Ecto neural progenitor cell (in vitro differentiated cells): ENCODE data around the gene TNFSF13.
"Not testable (repeated sequence)": the region's sequence is repeated elsewhere in the genome, so short reads cannot be mapped to it uniquely, and the experiment has no call there.

ENCODE experiments used
- DNase-seq: peaks from one replicate; pipeline ENCODE4 v3.0.0-alpha.2; 2018; ENCODE audit warnings: low spot score

TNFSF13 gene

DNA sequence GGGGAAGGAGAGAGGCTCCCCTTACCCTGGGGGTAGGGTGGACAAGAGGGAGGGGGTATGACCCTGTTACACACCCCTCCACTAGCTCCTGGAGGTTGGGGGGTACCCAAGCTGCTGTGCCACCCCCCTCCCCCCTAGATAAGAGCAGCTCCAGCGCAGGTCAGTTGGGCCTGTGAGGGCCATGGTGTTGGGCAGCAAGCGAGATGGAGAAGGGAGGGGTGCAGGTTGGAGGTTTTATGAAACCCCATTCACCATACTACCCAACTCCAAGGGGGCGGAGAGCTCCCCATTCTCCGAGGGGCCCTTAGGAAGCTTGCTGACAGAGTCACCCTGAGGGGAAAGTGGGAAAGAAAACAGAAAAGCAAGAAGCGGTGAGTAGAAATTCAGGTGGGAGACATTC is 33.0 kb downstream of the TNFSF13 start:
- DNase-seq = no peak

DNA sequence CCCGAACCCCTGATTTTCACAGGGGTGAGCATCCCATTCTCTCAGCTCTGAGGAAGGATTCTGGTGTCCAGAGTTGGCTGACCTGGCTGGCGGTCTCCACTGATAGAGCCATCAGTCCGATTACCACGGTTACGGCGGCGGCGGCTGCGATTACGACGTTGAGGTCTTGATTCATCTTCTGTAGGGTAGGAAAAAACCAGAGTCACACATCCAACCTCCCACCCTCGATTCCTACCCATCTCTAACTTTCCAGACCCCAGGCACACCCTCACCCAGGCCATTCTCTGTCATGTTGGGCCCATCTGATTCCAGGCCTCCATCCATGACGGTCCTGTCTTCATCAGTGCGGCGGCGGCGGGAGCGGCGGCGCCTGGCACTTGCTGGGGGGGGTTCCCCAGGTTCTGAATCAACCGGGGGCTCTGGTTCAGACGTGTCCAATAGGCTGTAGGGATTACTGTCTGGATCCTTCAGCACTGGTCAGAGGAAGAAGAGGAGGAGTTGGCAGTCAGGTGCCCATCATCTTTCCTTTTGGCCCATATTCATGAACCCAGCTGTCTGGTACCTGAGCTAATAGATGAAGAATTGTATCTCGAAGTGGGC is 34.0 kb downstream of the TNFSF13 start:
- DNase-seq = no peak

DNA sequence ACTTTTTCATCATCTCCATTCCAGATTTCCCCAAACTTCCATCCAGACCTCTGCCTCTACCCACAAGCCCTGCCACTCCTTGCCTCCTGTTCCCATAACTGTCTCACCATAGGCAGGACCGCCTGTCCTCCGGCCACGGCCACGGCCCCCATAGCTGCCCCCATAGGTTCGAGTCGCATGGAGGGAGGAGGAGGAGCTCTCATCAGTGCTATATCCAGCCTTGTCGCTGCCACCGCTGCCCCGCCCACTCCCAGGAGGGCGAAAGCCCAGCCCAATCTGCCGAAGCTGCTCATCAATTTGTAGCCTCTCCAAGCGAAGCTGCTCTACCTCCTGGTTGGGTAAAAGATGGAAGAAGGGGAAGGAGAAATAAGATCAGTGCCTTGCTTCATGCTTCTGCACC is 34.7 kb downstream of the TNFSF13 start:
- no peak for DNase-seq

DNA sequence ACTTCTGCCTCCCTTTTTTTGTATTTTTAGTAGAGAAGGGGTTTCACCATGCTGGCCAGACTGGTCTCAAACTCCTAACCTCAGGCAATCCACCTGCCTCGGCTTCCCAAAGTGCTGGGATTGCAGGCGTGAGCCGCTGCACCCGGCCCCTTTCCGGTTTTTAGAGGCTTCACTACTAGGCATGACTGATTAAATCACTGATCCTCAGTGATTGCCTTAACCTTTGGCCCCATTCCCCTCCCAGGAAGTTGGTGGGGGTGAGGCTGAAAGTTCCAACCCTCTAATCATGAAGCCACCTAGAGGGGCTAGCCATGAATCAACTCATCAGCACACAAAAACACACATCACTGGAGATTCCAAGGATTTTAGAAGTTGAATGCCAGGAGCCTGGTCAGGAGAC is 39.0 kb downstream of the TNFSF13 start:
- DNase-seq = not testable (repeated sequence)

- DNase-seq = no peak
These were observed 47.7 kb downstream of the TNFSF13 start for GRCh38 chr17:7606280-7606679.

DNA sequence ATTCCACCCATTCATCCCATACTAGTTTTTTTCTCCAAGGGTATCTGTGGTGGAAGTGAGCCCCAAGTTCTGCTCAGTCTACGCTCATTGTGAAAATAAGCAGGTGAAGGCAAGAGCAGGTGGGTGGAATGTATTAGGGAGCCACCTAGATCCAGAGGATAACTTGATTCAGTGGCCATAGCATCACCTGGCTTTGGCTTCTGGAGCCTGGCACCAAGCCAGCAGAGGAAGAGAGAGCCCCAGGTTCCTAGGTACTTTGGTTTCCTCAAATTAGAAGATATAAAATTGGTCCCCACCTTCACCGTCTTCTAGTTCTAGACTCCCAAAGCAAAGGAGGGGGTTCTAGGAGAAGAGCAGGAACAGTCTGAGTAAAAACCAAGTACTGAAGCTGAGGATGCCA is 52.1 kb downstream of the TNFSF13 start:
- no peak for DNase-seq
